ENCODE measurements around the gene LMO2. TPM values are rescaled to one million over a fixed set of nuclear protein-coding genes. Genes with fewer than 3 reads are reported as not detected.

The LMO2 gene
- total RNA-seq, 1 donor from 2014 or later: 15.2 TPM

DNA sequence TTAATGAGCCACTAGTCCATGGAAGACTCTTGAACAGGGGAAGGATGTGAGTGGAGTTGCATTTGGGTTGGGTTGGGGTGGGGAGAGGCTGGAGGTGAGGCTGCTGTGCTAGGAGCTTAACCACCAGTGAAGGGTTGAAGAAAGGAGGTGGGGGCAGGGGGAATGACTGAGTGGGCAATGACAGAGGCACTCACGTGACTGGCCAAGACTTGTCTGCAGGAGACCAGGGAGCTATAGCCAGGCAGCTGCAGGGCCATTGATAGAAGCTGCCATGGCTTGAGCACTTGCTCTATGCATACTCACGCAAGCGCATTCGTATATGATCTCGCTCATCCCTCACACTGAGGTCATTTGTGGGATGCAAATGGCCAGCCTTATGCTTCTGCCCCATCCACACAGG lies 4.0 kb downstream of the LMO2 start:
- DNase-seq: no peak

DNA sequence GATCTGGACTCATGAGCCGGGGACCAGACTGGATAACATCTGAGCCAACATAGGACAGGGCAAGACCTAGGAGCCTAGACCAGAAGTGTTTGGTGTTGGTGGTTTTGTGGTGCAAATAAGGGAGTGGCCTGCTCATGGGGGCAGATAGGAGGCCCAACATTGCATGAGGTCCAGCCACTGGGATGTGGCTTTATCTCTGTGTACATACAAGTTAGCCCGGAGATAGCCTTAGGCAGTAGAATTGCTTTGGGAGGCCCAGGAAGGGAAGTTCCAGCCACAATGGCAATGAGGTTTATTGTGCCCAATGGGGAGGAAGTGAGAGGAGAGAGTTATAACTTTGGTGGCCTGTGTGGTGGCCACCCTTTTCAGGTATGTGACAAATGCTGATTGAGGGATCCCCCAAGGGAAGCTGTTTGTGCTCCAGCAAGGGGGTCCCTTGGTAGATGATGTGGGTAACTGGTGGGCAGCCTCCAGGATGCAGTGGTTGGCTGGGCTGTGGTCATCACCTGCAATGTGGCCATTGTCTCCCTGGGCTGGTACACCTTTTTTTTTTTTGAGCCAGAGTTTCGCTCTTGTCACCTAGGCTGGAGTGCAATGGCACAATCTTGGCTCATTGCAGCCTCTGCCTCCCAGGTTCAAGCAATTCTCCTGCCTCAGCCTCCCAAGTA lies 6.4 kb downstream of the LMO2 start:
- no peak for DNase-seq

DNA sequence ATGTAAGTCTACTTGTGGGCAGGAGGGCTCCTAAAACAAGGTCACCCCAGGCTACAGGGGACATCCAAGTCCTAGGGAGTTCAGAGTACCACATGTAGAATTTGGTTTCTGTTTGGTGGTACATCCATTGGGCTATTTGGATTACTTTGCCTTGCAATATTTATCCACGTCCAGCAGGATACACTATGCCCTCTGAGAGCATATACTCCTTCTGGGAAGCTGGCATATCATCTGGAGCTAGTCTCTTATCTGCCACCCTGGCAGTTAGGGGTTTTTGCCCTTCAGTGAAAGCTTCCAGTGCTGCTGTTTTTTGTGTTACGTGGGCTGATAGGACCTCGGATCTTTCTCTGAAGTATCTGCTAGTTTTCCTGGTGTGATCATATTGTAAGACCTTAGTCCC lies 7.3 kb downstream of the LMO2 start:
- DNase-seq: no peak

DNA sequence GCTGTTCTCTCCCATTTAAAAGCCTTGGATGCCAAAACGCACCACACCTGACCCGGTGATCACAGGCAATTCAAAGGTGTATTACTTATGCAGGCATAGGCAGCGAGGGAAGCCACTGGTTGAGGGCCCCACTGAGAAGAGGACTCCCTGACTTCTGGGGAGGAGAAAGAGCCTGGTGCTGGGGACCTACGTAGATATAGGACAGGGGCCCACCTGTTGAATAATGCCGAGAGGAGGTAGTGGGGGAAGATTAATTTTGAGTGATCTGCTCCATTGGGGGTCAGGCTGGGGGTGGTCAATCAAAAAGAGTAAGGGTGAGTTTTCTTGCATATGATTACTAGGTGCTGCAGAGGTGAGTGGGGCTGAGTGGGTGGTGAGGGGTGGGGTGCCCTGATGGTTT lies 7.8 kb downstream of the LMO2 start:
- no peak for DNase-seq

DNA sequence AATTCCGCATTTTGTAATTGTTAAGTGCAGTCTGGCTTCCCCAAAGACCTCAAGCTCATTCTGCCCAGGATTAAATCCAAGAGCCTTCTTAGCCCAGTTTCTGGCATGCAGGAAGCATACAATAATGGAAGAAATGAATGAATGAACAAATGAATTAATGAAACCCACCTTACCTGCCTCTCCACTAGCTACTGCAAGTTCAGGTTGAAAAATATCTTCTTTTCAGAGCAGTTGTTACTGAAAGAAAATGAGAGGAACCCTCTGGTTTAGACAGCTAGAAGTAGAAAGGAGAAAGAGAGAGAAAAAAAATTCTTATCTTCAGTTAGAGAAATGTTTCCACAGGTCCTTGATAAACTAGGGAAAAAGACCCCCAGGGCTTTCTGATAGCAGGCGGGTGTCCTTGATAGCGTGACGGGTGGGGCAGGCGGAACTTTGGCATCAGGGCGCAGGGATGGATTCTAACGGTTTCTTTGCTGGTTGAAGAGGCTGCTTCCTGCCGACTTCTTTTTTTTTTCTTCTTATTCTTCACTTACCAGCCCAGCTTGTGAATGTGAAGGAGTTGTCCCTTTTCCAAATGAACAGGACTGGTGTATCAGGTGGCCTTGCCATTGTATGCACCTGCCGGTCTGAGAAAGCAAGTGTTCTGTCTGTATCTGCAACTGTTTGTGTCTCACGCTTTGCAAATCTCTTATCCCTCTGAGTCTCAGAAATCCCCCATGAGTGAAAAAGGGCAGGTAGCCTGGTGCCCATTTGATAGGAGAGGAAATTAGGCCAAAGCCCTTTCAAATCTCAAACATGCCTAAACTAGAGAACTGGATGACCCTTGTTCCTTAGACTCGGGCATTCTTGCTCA lies 10.0 kb downstream of the LMO2 start:
- no peak for DNase-seq

DNA sequence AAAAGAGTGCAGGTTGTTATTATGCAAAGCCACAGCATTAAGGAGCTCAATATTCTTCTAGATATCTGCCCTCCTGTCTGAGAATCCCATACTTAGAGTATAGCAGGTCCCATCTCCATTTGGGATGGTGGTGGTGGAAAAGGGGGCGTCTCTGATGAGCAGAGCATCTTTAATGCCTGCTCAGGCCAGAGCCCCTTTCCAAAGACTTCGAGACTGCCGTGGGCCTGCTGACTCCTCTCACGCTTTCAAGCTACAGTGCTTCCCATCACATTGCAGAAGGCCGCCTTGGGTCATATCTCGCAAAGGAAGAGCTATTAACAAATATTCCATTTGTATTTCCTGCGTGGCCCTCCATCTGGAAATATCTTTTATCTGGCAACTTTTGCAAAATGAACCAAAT lies 10.9 kb downstream of the LMO2 start:
- no peak for DNase-seq

DNA sequence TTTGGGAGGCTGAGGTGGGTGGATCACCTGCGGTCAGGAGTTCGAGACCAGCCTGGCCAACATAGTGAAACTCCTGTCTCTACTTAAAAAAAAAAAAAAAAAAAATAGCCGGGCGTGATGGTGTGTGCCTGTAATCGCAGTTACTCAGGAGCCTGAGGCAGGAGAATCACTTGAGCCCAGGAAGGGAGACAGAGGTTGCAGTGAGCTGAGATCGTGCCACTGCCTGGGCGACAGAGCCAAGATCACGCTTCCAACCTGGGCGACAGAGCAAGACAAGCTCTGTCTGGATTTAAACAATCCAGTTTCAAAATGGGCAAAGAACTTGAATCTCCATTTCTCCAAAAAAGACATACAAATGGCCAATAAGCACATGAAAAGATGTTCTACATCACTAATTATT lies 12.5 kb downstream of the LMO2 start:
- DNase-seq: no peak

DNA sequence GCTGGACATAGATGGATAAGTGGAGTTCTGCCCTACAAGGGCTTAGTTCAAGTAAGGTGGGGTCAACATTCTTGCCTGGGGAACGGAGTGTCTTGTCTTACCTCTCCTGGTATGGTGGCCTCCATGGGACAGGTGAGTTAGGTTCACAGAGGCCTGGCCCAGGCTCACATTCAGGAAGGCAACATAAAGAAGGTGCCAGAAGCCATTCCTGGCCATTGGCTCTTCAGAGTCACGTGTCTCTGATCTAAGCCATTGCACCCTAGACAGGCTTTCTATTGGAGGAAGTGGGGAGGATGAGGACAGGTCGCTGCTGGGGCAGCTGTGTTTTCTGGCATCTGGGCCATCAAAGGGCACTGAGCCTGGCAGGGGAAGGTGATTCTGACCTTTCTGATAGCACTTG lies 14.8 kb downstream of the LMO2 start:
- no peak for DNase-seq

DNA sequence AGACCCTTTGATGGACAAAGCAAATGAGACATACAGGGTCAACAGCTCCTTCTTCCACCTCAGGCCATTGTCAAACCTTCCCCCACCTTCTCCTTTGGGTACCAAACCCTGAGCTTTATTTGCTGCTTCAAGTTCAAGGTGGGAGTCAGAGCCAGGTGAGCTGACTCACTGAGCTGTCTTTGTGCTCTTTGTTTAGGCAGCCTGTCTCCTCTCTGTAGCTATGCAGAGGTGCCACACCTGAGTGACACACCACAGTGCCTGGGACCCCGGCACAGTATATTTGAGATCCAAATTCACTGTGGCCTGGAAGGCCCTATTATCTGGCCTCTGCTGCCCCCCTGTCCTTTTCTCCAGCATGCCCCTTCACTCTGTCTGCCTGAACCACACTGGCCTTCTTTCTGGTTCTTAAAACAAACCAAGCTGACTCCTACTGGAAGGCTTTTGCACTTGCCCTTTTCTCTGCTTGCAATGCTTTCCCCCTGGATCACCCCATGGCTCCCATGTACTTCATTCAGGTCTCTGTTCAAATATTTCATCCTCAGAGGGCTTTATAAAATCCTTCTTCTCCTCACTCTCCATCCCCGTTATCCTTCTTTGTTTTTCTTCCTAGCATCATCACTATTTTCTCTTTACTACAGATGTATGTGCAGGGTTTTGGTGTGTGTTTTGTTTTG lies 16.1 kb downstream of the LMO2 start:
- no peak for DNase-seq

DNA sequence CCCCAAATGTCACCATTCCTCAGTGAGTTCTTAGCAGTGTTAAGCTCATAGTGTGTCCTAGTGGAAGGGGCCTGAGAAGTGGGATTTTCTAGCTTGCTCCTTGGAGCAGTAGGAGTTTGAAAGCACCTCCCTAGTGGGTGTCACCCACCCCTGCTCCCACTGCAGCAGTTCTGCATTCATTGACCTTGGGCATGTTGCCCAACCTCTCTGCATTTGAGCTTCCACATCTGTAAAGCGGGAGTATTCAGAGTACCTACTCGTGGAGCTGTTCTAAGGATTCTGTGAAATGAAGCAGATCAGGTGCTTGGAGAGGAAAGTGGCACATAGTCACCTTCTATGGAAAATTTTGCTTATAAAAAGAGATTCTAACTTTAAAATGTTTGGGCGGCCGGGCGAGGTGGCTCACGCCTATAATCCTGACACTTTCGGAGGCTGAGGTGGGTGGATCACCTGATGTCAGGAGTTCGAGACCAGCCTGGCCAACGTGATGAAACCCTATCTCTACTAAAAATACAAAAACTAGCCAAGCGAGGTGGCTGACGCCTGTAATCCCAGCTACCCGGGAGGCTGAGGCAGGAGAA lies 16.9 kb downstream of the LMO2 start:
- DNase-seq: no peak

DNA sequence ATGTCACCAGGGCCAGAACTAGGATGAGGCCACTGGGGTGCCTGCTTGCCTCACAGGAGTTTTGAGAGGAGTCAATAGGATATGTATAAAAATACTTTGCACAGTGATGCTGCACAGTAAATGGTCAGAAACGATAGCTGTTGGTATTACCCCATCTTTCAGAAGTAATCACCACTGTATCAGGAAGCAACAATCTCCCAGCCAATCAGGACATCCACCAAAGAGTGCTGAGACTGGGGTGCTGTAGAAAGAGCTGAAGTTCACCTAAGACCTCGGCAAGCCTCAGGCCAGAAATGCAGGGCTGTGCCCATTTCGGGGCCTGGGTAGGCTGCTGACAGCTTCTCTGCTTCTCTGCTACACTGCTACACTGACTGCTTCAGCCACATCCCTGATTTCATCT lies 17.4 kb downstream of the LMO2 start:
- no peak for DNase-seq

DNA sequence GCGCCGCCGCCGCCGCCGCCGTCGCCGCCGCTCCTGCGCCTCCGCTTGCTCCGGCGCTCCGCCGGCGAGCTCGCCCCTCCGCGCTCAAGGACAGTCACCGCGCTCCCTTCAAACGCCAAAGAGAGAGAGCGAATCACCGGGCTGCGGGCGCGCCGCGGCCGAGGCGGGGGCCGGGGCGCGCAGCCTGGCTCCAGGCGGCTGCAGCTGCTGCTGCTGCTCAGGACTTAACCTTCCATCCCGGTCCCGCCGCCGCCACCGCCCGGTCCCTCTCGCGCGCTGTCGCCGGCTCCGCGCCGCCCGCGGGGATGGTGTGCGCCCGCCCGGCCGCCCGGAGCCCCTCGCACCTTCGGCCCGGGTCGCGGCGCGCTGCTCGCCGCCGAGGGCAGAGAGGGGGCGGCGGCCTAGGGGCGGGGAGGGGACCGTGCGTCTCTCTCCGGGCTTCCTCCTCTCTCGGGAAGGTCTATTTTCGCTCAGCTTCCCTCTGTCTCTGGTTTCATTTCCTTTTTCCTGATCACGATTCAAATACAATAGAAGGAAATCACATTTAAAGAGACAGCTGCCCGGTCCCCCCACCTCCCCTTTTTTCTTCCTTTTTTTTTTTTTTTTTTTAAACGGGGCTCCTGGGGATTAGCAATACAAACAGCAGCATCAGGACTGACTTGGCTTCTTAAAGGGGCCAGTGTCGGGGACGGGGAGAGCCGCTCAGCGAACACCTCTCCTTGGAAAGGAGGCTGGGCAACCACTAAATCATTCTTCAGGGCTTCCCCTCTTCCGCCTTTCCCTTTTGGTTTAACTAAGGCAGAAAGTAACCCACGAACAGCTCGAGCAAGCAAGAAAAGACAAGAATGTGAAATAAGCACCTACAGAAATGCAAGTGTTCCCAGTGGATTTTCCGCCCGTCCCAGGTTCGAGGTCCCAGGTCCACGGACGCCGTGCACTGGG lies 22.1 kb downstream of the LMO2 start:
- peak; percentile 34 for DNase-seq

DNA sequence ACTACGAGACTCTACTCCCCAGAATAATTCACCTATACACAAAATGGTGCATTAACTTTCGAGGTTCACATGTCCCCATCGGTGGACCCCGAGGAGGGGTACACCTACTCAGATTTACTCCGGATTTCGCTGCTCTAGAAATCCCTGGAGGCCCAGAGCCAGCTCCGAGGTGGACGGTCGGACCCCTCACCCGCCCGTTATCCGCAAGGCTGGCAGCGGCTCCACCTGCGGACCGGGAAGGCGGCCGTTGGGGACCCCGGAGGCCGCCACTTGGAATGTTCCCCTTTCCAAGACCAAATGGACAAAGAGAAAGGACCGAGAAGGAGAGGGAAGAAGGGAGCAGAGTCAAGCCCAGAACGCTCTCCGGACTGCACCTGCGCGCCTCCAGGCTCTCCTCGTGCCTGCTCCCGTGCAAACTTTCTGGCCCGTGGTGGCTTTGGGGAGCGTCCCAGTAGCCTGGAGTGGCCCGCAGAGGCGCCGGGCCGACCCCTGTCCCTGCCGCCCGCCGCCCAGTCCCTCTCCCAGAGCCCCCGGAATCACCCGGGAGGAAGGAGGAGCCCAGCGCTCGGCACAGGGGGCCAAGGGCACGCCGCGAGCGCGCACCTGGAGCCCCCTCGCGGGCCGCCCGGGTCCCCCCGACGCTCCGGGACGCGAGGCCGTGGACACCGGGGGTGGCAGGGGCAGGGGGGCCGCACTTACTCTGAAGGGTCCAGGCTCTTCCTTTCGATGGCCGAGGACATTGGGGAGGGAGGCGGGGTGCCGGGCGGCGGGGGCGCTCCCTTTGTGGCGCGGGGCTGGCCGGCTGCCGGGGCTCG lies 23.0 kb downstream of the LMO2 start:
- no peak for DNase-seq

DNA sequence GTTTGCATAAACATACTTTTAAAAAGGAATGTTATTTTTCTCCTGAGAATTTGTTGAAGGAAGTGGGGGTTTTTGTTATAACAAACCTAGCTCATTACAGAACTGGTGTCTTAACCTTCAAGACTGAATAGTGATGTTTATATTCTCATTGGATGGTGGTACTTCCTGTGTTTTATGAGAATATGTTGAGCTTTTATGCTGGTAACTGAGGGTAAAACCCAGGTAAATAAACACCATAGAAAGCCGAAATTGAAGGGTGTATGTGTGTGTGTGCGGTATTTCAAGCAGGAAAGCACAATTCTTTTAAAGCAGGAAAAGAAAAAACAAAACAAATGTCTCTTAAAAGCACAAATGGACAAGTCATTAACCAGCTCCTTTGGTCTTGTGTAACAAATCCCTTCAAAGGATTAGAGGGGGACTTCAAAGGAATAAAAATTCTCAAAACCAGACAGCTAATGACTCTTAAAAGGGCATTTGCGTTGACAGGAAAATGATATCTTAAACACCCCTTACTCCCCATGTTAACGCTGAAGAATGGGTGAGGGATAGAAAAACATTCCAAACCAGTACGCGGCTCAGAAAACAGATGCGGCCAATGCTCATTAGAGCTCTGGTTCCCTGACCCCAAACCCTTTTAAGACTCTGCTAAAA lies 23.8 kb downstream of the LMO2 start:
- DNase-seq: no peak

DNA sequence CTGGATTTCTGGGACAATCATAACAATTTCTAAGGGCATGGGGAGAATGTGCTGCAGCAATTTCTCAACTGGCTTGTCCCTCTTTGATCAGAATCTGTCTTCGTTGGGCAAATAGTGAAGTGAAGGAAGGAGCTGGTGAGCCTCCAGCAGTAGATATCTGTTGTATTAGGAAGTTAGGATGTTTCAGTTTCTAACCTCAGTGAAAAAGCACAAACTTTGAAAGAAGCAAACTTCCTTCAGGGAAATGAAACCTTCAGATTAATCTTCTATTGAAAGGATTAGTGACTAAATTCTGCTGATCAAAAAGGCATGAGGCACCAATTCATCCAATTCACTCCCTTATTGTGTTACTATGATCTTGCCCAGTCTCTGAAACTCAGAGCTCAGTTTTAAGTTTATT lies 24.3 kb downstream of the LMO2 start:
- DNase-seq: no peak

DNA sequence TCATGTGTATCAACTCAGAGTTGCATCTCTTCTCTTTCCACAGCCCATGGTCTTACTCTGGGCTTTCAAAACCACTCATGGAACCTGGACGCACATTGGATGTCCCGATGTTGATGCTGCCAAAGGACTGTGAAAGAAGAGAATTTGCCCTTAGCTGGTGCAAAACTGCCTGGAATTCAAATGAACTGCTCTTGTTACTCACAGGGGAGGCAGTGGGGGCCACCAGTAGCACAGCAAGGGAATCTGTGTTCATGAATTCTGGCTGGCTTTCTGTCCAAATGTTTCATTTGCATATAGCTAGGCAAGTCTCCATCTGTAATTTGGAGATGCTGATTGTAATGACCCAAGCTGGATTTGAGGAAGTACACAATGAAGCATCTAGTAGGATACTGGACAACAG lies 24.9 kb downstream of the LMO2 start:
- DNase-seq: no peak

DNA sequence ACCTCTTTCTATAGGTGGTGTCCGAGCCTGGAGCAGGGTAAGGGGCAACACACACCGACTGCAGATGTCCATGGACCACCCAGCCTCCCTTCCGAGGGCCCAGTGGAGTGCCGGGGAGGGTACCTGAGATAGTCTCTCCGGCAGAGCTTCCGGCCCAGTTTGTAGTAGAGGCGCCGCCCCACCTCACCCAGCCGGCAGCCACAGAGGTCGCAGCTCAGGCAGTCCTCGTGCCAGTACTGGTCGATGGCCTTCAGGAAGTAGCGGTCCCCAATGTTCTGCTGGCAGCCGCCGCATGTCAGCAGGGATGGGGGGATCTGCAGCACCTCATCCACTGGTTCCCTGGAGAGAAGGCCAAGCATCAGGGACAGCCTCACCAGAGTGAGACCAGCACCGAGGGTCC lies 27.4 kb downstream of the LMO2 start:
- no peak for DNase-seq

DNA sequence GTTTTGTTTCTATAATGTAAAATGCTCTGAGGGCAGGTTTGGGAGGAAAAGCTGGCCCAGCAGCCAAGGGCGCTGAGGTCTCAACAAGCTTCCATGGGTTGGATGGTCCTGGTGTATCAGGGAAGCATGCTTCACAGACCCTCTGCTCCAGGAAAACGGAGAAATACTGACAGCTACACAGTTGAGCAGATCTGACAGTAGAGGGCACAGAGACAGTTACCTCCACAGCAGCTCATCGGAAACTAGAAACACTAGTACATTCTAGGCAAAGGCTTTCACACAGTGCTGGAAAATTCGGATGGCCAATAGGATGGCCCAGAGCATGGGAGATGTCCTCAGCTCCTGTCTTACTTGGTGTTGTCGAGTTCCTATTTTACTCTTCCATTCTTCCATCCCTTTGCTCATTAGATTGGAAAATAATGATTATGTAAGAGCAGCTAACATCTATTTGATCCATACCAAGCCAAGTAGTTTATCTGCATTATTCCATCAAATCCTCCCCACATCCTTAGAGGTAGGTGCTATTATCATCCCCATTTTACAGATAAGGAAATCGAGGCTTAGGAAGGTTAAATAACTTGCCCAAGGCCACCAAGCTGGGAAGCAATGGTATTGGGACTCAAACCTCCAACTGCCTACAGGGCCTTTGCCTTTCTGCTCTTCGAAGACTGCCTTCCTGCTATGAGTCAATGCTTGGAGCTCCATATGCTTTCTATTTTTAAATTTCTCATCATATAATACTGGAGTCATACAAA lies 28.3 kb downstream of the LMO2 start:
- DNase-seq: no peak

DNA sequence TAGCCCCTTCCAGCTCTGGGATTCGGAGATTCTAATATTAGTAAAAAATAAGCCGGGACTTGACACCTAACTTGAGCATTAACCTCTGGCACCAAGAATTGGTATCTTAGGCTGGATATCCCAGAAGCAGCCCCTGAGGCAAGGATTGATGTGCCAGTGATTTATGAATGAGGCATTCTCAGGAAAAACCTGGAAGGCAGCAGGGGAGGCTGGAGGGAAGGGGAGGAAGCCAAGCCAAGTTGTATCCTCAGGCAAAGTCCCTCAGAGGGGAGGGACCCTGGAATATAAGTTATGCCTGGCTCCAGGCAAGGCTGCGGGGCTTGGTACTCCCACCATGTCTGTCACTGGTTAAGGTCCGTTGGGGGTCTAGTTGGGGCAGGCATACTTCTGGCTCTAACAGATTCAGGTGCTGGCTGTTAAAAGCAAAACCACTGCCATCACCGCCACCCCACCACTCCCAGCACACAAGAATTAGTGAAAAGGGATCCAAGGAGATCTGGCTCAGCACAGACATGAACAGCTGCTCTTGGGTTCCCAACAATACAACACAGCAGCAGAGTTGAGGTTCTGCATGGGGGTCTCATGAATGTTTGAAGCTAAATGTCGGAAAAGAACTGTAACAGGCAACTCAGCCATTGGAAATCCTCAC lies 29.8 kb downstream of the LMO2 start:
- no peak for DNase-seq
